Uterus (tissue), 2 donors: ENCODE data around the gene KDM1A.

ENCODE experiments used
- POLR2A ChIP-seq, 2 donors: fragments of 450-650 bp; IDR thresholded peaks; one replicate each; pipeline ENCODE4 v1.6.1; 2016; ENCODE audit warnings: antibody characterized with exemption in 2 of 2, mild to moderate bottlenecking in 1 of 2, moderate library complexity in 1 of 2
- TF ChIP-seq, protein P1 (sequence below), 4 experiments: fragments of 200-600 bp in 2 of 4; fragments of 450-650 bp in 2 of 4; sonication (generic) in 2 of 4; IDR thresholded peaks; one replicate each; pipeline ENCODE4 v1.5.1; 2016 to 2019; ENCODE audit warnings: antibody characterized with exemption in 4 of 4, mild to moderate bottlenecking in 2 of 4, moderate library complexity in 1 of 4

DNA sequence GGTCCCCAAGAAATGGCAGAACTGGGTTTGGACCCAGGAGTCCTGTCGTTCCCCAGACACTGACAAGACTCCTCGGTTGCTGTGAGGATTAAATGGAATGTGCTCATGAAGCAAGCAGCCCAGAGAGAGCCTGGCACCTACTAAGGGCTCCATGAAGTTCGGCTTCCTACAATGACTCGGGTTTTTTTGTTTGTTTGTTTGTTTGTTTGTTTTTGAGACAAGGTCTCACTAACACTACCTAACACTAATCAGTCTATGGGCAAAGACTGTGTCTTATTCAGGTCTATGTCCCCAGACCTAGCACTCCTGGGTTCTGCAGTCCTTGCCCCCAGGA, 43.2 kb upstream of the KDM1A start:
- TF ChIP-seq, protein P1, sequence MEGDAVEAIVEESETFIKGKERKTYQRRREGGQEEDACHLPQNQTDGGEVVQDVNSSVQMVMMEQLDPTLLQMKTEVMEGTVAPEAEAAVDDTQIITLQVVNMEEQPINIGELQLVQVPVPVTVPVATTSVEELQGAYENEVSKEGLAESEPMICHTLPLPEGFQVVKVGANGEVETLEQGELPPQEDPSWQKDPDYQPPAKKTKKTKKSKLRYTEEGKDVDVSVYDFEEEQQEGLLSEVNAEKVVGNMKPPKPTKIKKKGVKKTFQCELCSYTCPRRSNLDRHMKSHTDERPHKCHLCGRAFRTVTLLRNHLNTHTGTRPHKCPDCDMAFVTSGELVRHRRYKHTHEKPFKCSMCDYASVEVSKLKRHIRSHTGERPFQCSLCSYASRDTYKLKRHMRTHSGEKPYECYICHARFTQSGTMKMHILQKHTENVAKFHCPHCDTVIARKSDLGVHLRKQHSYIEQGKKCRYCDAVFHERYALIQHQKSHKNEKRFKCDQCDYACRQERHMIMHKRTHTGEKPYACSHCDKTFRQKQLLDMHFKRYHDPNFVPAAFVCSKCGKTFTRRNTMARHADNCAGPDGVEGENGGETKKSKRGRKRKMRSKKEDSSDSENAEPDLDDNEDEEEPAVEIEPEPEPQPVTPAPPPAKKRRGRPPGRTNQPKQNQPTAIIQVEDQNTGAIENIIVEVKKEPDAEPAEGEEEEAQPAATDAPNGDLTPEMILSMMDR (IDR thresholded peaks at IDR 0.05) = no peak
- TF ChIP-seq POLR2A (IDR thresholded peaks at IDR 0.05) = no peak
